NOMO-1 treated with DMSO at 0.1 percent for 48 hours (cell line): ENCODE data around the gene ANKS4B.
"Not testable (repeated sequence)": the region's sequence is repeated elsewhere in the genome, so short reads cannot be mapped to it uniquely, and the experiment has no call there.

Experiments used
- DNase-seq: peaks from one replicate; lab custom pipeline; 2025; ENCODE audit not compliant: unreplicated experiment; lab: John Stamatoyannopoulos, UW

ANKS4B gene

DNA sequence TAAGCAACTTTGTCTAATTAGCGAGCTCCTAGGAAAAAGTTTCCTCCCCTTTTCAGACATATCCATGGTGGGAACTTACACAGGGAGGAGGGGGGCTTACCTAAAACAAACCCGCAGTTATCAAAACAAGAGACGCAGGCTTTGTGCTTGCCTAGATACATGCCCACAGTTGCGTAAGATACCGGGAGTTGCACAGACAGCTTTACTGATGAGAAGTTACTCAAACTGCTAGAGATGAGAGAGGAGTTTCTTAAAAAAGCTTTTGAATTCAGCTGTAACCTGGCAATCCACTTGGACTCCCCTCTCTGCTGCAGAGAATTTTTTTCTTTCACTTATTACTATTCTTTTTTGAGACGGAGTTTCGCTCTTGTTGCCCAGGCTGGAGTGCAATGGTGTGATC is 15.3 kb upstream of the ANKS4B start:
- peak; percentile 24 for DNase-seq

DNA sequence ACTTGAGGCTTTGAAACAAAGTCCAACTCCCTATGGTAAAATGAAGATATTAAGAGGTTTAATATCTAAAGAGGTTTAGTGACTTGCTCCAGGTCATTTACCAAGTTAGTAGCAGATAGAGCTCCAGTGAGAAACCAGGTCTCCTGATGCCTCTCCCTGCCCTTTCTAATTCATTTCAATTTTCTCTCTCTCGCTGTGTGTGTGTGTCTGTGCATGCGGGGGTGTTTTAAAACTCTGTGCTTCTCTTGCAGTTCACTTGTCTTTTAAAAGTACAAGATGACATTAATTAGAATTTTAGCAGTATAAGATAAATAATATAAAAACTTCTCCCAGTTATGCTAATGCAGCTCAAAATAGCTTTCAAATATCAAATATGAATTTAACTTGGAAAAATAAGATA is 13.9 kb upstream of the ANKS4B start:
- no peak for DNase-seq

DNA sequence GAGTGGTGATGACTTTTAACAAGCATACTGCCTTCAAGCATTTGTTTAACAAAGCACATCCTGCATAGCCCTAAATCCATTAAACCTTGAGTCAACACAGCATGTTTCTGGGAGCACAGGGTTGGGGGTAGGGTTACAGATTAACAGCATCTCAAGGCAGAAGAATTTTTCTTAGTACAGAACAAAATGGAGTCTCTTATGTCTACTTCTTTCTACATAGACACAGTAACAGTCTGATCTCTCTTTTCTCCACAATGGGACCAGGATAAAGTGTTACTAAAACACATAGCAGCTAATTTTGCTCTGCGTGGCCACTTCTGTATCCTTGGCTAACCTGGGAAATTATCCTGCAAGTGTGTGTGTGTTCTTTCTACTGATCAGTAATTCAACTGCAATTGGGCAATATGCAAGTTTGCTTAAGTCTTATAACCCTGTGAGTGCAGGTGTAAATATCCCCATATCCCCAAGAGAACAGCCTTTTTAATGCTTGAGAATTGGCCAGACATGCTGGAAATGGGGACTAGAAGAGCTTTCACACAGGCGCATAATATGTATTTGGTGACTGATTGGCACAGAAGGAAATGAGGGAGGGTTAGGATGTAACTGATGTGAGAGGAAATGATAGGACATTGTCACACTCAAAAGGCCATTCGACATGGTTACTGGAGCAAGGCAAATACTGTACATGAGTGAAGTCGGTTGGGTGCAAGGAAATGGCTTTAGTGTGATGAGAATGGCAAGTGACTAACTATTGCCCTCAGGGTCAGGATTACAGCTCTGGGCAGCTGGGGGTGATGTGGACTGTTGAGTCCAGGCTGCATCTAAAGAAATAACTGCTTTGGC is 10.8 kb upstream of the ANKS4B start:
- DNase-seq = no peak

- no peak for DNase-seq
These were observed 9.7 kb upstream of the ANKS4B start for GRCh38 chr16:21223787-21224186.

GRCh38 chr16:21224800-21225199 is 8.7 kb upstream of the ANKS4B start:
- DNase-seq = no peak

DNA sequence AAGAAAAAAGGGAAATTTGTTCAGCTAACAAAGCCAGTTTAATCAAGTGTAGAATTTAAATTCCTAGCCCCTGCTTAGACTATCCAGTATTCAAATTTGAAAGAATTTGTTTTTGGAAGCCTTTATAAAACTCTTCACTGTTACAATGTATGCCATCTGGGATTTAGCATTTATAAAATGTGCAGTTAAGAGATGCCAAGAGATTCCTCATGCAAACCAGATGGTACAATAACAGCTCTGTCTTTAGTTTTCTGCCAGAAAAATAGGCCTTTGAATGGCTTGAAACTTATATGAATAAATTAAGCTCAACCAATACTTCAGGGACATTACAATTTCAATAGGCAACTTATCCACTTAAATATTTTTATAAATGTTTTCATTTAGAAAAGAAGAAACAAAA is 6.8 kb upstream of the ANKS4B start:
- DNase-seq = no peak

DNA sequence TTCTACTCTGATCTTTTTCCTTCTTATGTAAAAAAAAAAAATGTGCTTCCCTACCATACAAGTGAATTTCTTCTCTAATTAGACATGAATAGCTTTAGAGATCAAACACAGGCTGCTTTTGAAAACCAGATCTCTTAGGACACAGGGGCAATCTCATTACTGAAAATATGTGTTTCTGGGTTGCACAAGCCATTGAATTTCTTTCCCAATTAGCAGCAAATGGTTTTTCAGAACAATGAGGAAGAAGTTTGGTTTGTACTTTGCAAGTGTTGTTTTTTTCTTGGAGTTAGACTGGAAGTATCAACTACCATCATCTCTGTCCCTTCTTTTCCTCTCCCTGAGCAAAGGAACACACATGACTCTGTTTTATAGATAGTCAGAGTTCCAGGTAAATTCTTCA is 5.6 kb upstream of the ANKS4B start:
- peak; percentile 57 for DNase-seq

DNA sequence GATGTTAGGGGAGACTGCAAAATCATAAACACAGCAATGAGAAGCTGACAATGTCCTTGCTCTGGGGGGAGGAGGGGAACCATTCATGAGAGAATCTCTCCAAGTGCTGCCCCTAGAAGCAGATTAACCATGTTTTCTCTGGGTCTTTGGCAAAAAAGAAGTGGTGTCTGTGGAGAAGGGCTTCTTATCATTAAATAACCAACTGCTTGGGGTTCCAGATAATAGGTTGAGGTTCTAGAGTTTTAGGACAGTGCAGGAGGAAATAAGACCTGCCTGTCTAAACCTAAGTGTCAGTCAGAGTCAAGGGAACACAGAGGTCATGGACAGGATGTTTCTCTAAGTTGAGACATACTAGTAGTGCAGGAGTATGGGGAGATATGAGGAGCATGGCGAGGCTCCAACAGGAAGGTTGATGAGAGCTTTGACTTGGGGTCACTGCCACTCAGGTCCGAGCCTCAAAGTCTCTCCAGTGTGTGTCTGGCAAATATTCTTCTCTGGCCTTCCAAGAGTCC is 5.1 kb upstream of the ANKS4B start:
- DNase-seq = no peak

DNA sequence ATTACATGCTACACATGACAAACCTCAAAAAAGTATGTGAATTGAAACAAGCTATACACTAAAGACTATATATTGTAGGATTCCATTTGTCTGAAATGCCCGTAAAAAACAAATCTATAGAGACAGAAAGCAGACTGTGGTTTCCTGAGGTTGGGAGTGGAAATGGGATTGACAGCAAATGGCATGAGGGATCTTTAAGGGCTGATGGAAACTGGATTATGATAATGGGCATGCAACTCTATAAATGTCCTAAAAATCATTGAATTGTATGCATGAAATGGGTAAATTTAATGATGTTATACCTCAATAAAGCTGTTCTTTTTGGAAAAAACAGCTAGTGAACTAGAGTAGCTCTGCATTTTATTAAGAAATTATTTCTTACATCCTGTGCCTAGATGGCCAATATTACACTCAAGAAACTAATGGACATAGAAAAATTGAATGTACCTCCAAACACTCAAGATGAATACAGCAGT is 416 bp upstream of the ANKS4B start:
- DNase-seq = no peak

GRCh38 chr16:21235199-21235585 is 1.7 kb downstream of the ANKS4B start:
- no peak for DNase-seq

DNA sequence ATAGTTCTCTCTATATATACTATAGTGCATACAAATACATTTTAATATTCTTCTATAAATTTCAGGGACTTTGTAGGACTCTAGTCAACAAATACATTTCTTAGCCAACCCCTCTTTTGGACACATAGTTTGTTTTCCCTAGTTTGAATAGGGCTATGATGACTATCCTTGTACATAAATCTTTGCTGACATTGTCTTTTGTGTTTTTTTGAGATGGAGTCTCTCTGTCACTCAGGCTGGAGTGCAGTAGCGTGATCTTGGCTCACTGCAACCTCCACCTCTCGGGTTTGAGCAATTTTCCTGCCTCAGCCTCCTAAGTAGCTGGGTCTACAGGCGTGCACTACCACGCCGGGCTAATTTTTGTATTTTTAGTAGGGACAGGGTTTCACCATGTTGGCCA is 3.3 kb downstream of the ANKS4B start:
- no peak for DNase-seq

DNA sequence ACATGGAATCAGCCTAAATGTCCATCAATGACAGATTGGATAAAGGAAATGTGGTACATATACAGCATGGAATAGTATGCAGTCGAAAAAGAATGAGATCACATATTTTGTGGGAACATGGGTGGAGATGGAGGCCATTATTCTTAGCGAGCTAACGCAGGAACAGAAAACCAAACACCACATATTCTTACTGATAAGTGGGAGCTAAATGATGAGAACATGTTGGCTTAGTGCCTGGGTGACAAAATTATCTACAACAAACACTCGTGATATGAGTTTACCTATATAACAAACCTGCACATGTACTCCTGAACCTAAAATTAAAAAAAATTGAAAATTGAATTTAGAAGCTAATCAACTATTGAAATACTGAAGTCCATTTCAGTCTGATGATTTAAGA is 6.1 kb downstream of the ANKS4B start:
- no peak for DNase-seq

DNA sequence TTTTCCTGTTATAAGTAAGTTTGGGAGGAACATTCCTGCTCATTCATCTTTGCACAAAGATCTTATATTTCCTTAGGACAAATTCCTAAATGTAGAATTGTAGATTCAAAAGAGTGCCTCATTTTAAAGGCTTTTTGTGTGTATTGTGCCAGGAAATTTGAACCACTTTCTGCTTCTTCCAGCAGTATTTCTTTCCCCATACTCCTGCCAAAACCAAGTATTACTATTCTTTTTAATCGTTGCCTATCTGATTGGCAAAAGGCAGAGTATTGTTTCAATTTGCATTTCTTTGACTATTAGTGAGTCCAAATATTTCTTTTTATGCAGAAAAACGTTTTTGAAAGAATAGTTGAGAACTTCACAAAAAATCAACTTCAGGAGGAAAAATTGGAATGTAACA is 9.3 kb downstream of the ANKS4B start:
- DNase-seq = no peak

DNA sequence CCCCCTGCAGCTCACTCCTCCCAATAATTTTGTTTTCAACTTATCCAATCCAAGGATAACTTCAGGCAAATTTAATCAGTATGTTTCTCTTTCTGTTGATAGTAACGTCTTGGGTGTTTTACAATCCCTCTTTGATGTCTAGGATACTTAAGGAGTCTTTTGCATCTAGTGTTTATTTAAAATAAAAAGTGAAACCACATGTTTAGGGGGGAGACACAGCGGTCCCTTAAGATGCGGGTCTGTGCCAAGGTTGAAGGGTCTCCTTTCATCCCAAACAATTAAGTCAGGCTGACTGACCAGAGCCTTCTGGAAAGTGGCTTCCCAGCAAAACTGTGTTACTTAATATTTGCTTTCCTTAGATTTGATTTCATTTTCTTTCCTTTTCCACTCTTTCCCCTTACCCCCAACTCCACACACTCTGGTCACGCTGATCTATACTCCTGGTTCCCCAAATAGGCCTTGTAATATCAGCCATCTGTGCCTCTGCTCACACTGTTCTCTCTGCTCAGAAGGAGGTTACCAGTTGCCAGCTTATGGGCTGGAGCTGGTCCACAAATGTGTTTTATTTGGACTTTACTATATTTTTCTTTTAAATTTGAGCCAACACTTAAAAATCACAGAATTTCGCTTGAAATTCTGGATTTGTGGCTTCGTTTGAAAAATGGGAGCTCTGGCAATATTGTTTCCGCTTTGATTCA is 11.2 kb downstream of the ANKS4B start:
- DNase-seq = no peak

DNA sequence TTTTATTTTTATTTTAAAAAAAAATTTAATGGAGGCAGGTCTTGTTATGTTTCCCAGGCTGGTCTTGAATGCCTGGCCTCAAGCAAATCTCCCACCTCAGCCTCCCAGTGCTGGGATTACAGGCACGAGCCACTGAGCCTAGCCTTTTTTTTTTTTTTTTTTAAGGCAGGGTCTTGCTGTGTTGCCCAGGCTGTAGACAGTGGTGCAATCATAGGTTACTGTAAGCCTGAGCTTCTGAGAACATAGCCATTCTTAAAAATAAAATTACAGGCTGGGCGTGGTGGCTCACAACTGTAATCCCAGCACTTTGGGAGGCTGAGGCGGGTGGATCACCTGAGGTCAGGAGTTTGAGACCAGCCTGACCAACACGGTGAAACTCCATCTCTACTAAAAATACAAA is 14.7 kb downstream of the ANKS4B start:
- not testable (repeated sequence) for DNase-seq

- DNase-seq = no peak
These were observed 16.8 kb downstream of the ANKS4B start for GRCh38 chr16:21250072-21250923.

DNA sequence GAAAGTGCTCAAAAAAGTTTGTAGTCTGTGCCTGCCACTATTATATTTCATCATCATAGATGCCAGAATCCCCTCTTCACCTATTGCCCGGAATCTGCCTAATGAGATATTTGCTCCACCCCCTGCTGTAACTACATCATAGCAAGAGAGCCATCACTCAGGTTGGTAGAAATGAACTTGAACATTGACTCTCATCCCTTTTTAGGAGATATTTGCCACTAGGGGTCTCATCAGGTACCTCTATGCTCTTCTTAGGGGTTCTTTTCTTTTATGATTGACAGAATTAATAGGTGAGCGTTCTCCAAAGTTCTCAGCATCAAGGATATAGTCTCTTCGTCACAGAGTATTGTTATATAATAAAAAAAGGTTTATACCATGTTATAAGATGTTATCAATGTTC is 20.0 kb downstream of the ANKS4B start:
- no peak for DNase-seq

DNA sequence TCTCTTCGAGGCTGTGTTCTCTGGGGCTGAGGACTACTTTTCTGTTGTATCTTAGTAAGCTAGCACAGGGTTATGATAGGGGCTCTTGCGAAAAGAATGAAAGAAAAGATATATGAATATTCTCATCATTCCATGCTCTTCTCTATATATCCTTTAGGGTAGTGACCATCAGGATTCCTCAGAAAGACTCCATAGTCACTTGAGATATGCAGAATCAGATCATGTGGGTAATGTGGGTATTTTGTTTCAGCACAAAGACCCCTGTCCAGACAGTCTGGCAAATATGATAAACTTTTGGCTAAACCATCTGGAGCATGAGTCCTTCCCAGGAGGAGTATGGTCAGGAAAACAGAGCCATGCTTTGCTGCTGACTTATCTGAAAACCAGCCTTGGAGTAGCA is 23.1 kb downstream of the ANKS4B start:
- no peak for DNase-seq

GRCh38 chr16:21257284-21257683 is 23.8 kb downstream of the ANKS4B start:
- DNase-seq = no peak

- no peak for DNase-seq
These were observed 27.6 kb downstream of the ANKS4B start for GRCh38 chr16:21260870-21261791.
